Activated CD4-positive, alpha-beta T cell treated with anti-CD3 and anti-CD28 coated beads, Interleukin-2, amount 10 ng/mL, durations not matched to agents 24 days and 14 days (primary cell): ENCODE measurements around the gene AHNAK2. TPM values are rescaled to one million over a fixed set of nuclear protein-coding genes. Genes with fewer than 3 reads are reported as not detected.

ENCODE experiments used
- DNase-seq: peaks from one replicate; pipeline ENCODE4 v3.0.0; 2022
- H3K27ac Mint-ChIP-seq: one replicate; pipeline ENCODE4 v1.8.0; 2022; ENCODE audit warnings: mild to moderate bottlenecking, mixed read lengths
- H3K27me3 Mint-ChIP-seq: one replicate; pipeline ENCODE4 v1.8.0; 2022; ENCODE audit warnings: mixed read lengths
- H3K36me3 Mint-ChIP-seq: one replicate; pipeline ENCODE4 v1.8.0; 2022; ENCODE audit warnings: low read depth, mild to moderate bottlenecking, mixed read lengths
- H3K4me1 Mint-ChIP-seq: one replicate; pipeline ENCODE4 v1.8.0; 2021; ENCODE audit warnings: mixed read lengths
- H3K4me3 Mint-ChIP-seq: one replicate; pipeline ENCODE4 v1.8.0; 2022; ENCODE audit warnings: mild to moderate bottlenecking, moderate library complexity, mixed read lengths
- H3K9me3 Mint-ChIP-seq: one replicate; pipeline ENCODE4 v1.8.0; 2021; ENCODE audit warnings: mixed read lengths
- intact Hi-C: fragments of 100-400 bp; cut with micrococcal nuclease; formaldehyde crosslinking; loops from one replicate; pipeline ENCODE4 v1.15.1; 2023
- total RNA-seq: library from RNA; stranded (reverse); gene quantifications from 2 replicates; pipeline ENCODE4 v1.2.3, GENCODE V29; 2022

AHNAK2 gene
- total RNA-seq, 1 donor from 2014 or later: 0.02 TPM

DNA sequence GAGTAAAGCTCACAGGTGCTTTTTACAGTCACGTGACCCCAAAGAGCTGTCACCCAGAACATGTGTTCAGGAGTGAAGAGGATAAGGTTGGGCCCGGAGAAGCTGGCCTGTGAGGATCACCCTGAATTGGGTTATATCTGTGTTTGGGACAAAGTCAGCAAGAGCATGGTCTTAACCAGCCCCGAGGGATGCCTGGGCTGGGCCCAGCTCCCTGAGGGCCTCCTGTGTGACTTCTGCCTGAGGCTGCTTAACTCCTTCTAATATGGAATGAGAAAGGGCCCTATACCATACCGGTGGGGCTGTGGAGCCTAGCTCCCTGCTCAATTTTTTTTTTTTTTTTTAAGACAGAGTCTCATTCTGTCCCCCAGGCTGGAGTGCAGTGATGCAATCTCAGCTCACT is 40.2 kb upstream of the AHNAK2 start:
- no peaks in the 10 kb centered on the region for H3K9me3 Mint-ChIP-seq
- no peak for DNase-seq
- H3K4me1 Mint-ChIP-seq: peaks cover 63% of the 10 kb centered on the region
- peak overlapping the region; percentile 56 for H3K27ac Mint-ChIP-seq
- peaks cover 46% of the 10 kb centered on the region for H3K36me3 Mint-ChIP-seq
- peak overlapping the region; percentile 96 for H3K4me3 Mint-ChIP-seq
- intact Hi-C loops: no loop called here
- no peaks in the 10 kb centered on the region for H3K27me3 Mint-ChIP-seq

DNA sequence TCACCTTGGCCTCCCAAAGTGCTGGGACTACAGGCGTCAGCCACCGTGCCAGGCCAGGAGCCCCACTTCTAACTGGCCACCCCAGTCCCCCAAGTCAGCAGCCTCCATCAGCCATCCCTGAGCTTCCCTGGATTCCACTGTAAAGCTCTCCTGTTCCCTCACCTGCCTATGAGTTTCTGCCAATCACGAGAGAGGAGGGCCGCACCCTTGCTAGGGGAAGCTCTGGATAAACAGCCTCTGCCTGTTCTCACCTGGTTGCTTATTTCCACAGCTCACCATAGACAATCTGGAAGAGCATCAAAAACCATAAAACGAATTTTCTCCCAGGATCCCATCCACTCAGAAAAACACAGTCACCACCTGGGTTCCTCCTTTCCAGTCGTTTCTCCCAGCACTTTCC is 37.7 kb upstream of the AHNAK2 start:
- Mint-ChIP-seq H3K9me3 (no peaks in the 10 kb centered on the region), H3K27ac (peak overlapping the region; percentile 70), H3K4me3 (peak overlapping the region; percentile 59), H3K27me3 (no peaks in the 10 kb centered on the region), H3K4me1 (peaks cover 59% of the 10 kb centered on the region), H3K36me3 (peaks cover 54% of the 10 kb centered on the region)
- DNase-seq: no peak
- intact Hi-C loops: no loop called here

DNA sequence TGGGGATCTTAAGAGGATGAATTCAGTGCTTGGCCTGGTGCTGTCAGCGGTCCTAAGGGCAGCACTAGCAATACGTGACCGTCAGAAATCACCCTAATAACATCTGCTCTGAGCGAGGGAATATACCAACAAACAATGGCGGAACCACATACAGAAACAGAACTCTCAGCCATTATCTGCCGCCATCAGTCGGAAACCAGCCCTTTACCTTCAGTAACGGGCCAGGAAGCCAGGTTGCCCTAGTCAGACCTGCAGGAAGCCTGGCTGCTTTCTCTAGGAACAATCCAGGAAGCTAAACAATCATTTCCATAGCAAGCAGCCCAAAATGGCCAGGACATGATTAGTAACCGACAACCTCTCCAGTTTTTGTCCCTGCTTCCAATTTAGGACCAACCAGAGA is 37.1 kb upstream of the AHNAK2 start:
- intact Hi-C loops: no loop called here
- Mint-ChIP-seq H3K9me3 (no peaks in the 10 kb centered on the region), H3K4me1 (peaks cover 59% of the 10 kb centered on the region), H3K4me3 (peak overlapping the region; percentile 30), H3K36me3 (peaks cover 56% of the 10 kb centered on the region), H3K27me3 (no peaks in the 10 kb centered on the region), H3K27ac (peak overlapping the region; percentile 21)
- DNase-seq: no peak

- peak overlapping the region; percentile 30 for H3K4me3 Mint-ChIP-seq
- H3K27ac Mint-ChIP-seq: peak overlapping the region; percentile 71
- H3K4me1 Mint-ChIP-seq: peaks cover 59% of the 10 kb centered on the region
- H3K36me3 Mint-ChIP-seq: peaks cover 53% of the 10 kb centered on the region
- intact Hi-C loops: no loop called here
- no peaks in the 10 kb centered on the region for H3K27me3 Mint-ChIP-seq
- DNase-seq: no peak
- H3K9me3 Mint-ChIP-seq: no peaks in the 10 kb centered on the region
These were observed 36.5 kb upstream of the AHNAK2 start for GRCh38 chr14:105014631-105015030.

- Mint-ChIP-seq H3K9me3 (no peaks in the 10 kb centered on the region), H3K36me3 (peaks cover 48% of the 10 kb centered on the region), H3K4me1 (peaks cover 53% of the 10 kb centered on the region), H3K4me3 (no peak overlapping the region), H3K27me3 (no peaks in the 10 kb centered on the region), H3K27ac (peak overlapping the region; percentile 71)
- no peak for DNase-seq
- intact Hi-C loops: no loop called here
These were observed 35.9 kb upstream of the AHNAK2 start for GRCh38 chr14:105014032-105014431.

DNA sequence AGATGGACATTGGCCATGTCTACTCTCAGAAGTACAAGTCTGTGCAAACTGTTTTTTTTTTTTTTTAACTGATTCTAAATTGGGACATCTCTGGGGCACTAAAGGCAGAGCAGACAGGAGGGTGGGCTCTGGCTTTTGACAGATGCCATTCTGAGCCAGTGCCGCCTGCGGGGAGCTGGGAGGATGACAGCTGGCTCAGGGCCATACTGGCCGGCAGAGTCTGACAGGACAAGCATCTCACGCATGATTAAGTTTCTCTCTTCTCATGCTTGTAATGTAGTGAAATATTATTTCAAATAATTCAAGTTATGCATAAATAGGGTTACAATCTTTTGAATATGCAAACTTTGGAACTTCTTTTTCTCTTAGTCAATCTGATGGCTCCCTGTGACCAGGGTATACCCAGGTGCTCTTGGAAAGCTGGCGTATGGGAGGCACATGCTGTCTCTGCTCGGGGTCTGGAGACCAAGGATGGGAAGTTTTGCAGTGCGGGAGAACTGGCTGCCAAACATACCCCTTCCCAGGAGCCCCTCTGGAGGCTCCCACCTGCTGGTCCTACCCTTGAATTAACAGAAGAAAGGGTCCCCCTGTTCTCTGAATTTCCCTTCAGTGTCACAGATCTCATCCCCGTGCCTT is 35.1 kb upstream of the AHNAK2 start:
- H3K4me1 Mint-ChIP-seq: peaks cover 50% of the 10 kb centered on the region
- H3K4me3 Mint-ChIP-seq: no peak overlapping the region
- no peak for DNase-seq
- no peak overlapping the region for H3K27ac Mint-ChIP-seq
- intact Hi-C loops: no loop called here
- no peaks in the 10 kb centered on the region for H3K9me3 Mint-ChIP-seq
- H3K36me3 Mint-ChIP-seq: peaks cover 45% of the 10 kb centered on the region
- no peaks in the 10 kb centered on the region for H3K27me3 Mint-ChIP-seq

DNA sequence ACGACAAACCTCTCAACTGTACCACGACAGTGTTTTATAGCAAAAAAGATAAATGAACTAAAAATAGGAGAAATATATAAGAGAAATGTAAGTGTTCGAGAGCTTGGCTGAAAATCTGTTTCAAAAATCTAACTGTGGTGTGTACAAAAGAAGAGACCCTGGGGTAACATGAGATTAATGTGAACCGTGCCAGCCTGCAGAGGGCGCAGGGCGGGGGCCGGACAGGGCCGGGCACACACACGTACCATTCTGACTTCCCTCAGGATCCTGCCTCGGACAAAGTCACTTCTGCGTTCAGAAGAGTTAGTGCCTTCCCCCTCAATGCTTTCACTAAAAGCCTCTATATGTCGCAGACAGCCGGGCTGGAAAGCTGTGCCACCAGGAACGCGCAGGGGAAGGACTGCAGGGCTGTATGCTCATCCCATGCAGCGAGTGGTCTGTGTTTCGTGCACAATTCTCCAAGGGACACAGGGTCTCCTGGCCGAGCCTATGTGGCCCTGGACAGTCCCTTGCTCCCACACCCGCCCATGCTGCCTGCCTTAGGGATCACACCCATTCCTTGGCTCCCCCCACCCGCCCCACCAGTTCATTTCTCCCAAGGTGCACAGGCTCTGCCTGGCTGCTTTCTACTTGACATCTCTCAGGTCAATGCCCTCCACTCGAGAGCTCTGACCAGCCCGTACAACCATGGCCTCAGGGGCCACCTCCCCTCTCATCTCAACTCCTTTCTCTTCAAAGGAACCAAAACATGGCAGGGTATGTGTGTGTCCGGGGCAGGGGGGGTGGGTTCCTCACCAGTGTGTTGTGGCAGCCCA is 34.2 kb upstream of the AHNAK2 start:
- no peaks in the 10 kb centered on the region for H3K27me3 Mint-ChIP-seq
- peaks cover 43% of the 10 kb centered on the region for H3K4me1 Mint-ChIP-seq
- H3K27ac Mint-ChIP-seq: no peak overlapping the region
- H3K36me3 Mint-ChIP-seq: peaks cover 45% of the 10 kb centered on the region
- intact Hi-C loops: no loop called here
- DNase-seq: no peak
- no peak overlapping the region for H3K4me3 Mint-ChIP-seq
- no peaks in the 10 kb centered on the region for H3K9me3 Mint-ChIP-seq

- no peak for DNase-seq
- H3K27me3 Mint-ChIP-seq: no peaks in the 10 kb centered on the region
- intact Hi-C loops: no loop called here
- H3K4me3 Mint-ChIP-seq: no peak overlapping the region
- H3K4me1 Mint-ChIP-seq: peaks cover 34% of the 10 kb centered on the region
- H3K27ac Mint-ChIP-seq: no peak overlapping the region
- H3K9me3 Mint-ChIP-seq: no peaks in the 10 kb centered on the region
- peaks cover 43% of the 10 kb centered on the region for H3K36me3 Mint-ChIP-seq
These were observed 33.3 kb upstream of the AHNAK2 start for GRCh38 chr14:105011312-105011990.

GRCh38 chr14:105010891-105011291 is 32.7 kb upstream of the AHNAK2 start:
- peaks cover 39% of the 10 kb centered on the region for H3K36me3 Mint-ChIP-seq
- no peaks in the 10 kb centered on the region for H3K27me3 Mint-ChIP-seq
- peaks cover 29% of the 10 kb centered on the region for H3K4me1 Mint-ChIP-seq
- intact Hi-C loops: no loop called here
- H3K4me3 Mint-ChIP-seq: no peak overlapping the region
- H3K9me3 Mint-ChIP-seq: no peaks in the 10 kb centered on the region
- no peak overlapping the region for H3K27ac Mint-ChIP-seq
- no peak for DNase-seq

- Mint-ChIP-seq H3K27ac (no peak overlapping the region), H3K4me1 (peaks cover 23% of the 10 kb centered on the region), H3K36me3 (peaks cover 34% of the 10 kb centered on the region), H3K27me3 (no peaks in the 10 kb centered on the region), H3K4me3 (no peak overlapping the region), H3K9me3 (no peaks in the 10 kb centered on the region)
- no peak for DNase-seq
- intact Hi-C loops: no loop called here
These were observed 31.9 kb upstream of the AHNAK2 start for GRCh38 chr14:105010106-105010505.

DNA sequence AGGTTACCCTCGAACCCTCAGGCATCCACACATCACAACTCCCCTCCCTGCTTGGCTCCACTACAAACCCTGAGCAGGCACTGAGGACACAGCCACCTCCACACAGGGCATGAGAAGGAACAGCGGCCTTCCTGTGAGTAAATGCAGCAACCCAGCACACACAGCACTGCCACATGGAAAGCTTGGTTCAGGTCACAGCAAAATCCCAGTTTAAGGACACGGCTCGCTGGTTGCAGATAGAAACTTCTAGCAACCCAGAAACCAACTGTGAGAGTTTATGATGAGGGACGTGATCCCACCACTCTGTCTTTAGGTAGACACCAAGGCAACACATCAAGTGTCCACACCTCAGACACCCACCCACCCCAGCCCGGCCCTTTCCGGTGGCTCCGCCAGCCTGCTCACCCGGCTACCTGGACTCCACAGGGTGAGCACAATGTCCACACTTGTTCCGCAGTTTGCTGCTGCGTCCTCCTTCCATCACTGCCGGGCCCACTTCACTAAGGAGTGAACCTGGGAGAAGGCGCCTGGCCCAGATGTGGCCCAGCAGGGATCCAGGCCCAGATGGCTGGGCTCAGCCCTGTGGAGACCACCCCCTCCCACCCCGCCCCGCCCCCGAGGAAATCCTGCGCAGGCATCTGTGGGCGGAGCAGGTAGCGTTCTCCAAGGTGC is 29.6 kb upstream of the AHNAK2 start:
- intact Hi-C loops: no loop called here
- Mint-ChIP-seq H3K4me1 (peaks cover 7% of the 10 kb centered on the region), H3K27ac (no peak overlapping the region), H3K4me3 (no peak overlapping the region), H3K36me3 (peaks cover 27% of the 10 kb centered on the region), H3K27me3 (no peaks in the 10 kb centered on the region), H3K9me3 (no peaks in the 10 kb centered on the region)
- DNase-seq: no peak

DNA sequence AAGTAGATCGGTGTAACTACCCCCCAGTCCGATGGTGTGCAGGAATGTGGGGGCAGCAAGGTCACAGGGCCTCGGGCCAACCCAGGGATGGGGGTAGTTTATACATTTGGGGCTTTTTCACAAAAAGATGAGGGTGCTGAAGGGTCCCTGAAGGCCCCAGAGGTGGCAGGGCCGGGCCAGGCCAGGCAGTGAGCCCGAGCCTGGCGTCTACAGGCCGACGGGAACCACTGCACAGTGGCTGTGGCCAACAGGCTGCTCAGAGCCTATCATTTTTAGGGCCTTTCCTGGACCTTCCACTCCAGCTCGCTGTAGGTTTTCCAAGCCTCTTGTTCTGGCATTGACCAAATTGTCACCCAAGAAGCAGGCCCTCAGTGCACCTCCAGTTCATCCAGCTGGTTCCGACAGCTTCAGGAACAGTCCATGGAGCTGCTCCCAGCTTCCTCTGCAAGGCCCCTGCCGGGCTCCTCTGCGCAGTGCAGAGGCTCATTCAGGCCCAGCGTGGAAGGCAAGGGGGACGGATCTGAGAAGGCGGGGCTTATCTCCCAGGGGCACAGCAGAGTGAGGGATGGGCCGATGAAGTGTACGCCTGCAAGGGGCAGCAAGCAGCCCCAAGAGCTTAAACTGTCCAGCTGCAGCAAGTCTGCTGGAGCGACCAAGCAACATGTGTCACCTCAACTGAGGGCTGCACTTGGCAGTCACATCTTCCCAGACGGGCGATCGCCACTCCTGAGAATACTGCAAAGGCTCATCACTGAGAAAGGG is 28.8 kb upstream of the AHNAK2 start:
- H3K27me3 Mint-ChIP-seq: no peaks in the 10 kb centered on the region
- no peak for DNase-seq
- peaks cover 22% of the 10 kb centered on the region for H3K36me3 Mint-ChIP-seq
- H3K4me1 Mint-ChIP-seq: peaks cover 7% of the 10 kb centered on the region
- H3K4me3 Mint-ChIP-seq: no peak overlapping the region
- intact Hi-C loops: no loop called here
- no peak overlapping the region for H3K27ac Mint-ChIP-seq
- no peaks in the 10 kb centered on the region for H3K9me3 Mint-ChIP-seq
